Upper lobe of right lung (tissue), 1 donor: ENCODE measurements around the gene LCN1. TPM values are rescaled to one million over a fixed set of nuclear protein-coding genes. Genes with fewer than 3 reads are reported as not detected.

ENCODE experiments used
- ATAC-seq: fragments of 200-7000 bp; cut with Tn5 transposase; one replicate; pipeline ENCODE4 v1.9.1; 2020; ENCODE audit warnings: mild to moderate bottlenecking, moderate library complexity
- DNase-seq: peaks from one replicate; pipeline ENCODE4 v3.0.0-alpha.2; 2020
- H3K27ac ChIP-seq: fragments of 200-600 bp; one replicate; pipeline ENCODE4 v1.8.0; 2022
- H3K27me3 ChIP-seq: fragments of 200-600 bp; one replicate; pipeline ENCODE4 v1.8.0; 2022; ENCODE audit warnings: mild to moderate bottlenecking
- H3K36me3 ChIP-seq: fragments of 200-600 bp; one replicate; pipeline ENCODE4 v1.8.0; 2022
- H3K4me1 ChIP-seq: fragments of 200-600 bp; one replicate; pipeline ENCODE4 v1.8.0; 2022
- H3K4me3 ChIP-seq: fragments of 200-600 bp; one replicate; pipeline ENCODE4 v1.8.0; 2022; ENCODE audit warnings: mild to moderate bottlenecking
- H3K9me3 ChIP-seq: fragments of 200-600 bp; one replicate; pipeline ENCODE4 v1.8.0; 2022
- CTCF ChIP-seq: fragments of 200-600 bp; IDR thresholded peaks from one replicate; pipeline ENCODE4 v1.8.0; 2022; ENCODE audit warnings: antibody characterized with exemption
- intact Hi-C: fragments of 100-400 bp; cut with DNase I; formaldehyde crosslinking; loops from one replicate; pipeline ENCODE4 v1.11.0; 2022
- long read RNA-seq: library from polyadenylated mRNA; unstranded; transcript quantifications from one replicate; pipeline ENCODE4 v2.0.0, GENCODE V29; 2021
- total RNA-seq: library from RNA; stranded (reverse); fragmentation: NEBNext Ultra II Directional; extraction: Animal tissue kit (Norgen Biotek cat#: 25700); gene quantifications from one replicate; pipeline ENCODE4 v1.2.1, GENCODE V29; 2021
- donor health status: DM: no; HTN: yes; CAD: no; lungs with severe emphysema.

The LCN1 gene
- not detected for total RNA-seq
- long read RNA-seq = 0 reads

- intact Hi-C loops = no loop called here
- no peak for TF ChIP-seq CTCF
- Histone ChIP-seq H3K36me3 (no peaks in the 10 kb centered on the region), H3K4me3 (no peak within 1 kb of the TSS), H3K4me1 (no peaks in the 10 kb centered on the region), H3K9me3 (no peaks in the 10 kb centered on the region), H3K27ac (no peak within 1 kb of the TSS), H3K27me3 (peaks cover 8% of the 10 kb centered on the region)
- no peak for ATAC-seq
- peak; percentile 47 for DNase-seq
Observed at GRCh38 chr9:135520916-135521607, at the start of gene LCN1. TSS of gene LCN1 (plus strand) at chr9:135521440. CDS start at chr9:135521498, 58 bp downstream.

DNA sequence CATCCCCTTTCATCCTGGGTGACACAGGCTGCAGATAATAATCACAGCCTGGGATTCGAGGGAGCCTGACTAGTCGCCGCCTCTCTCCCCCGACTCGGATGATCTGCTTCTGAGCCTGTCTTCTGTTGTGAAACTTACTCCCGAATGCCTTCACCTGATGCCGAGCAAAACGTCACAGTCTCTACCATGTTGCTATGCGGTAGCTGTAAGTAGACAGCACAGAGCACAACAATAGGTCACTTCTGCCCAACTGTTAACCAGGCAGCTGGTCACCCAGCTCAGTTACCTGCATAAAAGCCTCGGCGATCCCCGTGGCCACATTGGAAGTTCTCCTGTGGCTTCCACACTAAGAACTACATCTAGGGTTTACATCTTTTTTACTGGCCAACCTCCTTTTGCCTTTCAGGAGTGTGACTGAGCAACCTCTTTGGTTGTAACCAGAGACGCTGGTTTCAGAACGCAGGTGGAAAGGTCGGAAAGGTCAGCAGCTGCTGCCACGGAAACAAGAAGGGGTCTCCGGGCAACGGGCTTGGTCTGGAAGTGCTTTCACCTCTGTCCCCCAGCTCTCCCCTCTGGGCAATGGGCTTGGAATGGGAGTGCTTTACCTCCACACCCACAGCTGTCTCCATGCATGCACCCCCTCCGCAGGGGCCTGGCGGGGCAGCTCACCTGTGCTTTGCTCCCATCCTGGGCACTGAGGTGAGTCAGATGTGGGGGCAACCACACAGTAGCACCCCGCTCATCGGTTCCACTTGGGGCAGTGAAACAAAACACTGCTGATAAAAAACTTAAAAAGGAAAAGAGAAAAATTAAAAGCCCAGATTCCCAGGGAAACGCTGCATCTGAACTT is 49.2 kb upstream of the LCN1 start:
- no peaks in the 10 kb centered on the region for H3K27me3 ChIP-seq
- intact Hi-C loops = no loop called here
- H3K9me3 ChIP-seq = no peaks in the 10 kb centered on the region
- TF ChIP-seq CTCF = no peak
- ATAC-seq (no peak), DNase-seq (no peak)
- no peak overlapping the region for H3K4me3 ChIP-seq
- peaks cover 4% of the 10 kb centered on the region for H3K4me1 ChIP-seq
- H3K36me3 ChIP-seq = no peaks in the 10 kb centered on the region
- no peak overlapping the region for H3K27ac ChIP-seq

DNA sequence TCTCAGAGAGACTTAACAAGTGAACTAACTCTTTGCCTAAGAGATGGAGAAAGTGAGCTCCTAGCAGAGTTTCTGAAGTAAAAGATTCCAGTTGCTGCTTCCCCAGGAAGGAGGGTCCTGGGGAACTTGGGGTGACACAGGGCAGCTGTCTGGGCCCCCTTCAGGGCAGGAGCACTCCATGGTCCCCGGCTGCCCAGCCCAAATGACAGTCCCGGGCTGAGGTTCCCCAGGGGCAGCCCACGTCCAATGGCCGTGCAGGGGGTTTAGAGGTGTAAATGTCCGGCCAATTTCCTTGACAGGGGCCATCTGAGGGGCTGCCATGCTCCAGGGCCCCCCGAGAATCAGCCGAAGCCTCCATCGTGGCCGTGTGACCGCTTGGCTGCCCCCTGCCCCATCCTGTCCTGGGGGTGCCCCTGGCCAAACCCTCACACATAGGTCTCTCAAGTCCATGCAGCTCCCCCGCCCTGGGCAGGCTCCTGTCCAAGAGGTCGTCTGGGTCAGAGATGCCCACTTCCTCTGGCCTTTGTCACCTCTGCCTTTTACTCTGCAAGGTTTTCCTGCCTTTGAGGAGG is 47.2 kb upstream of the LCN1 start:
- H3K4me3 ChIP-seq = no peak overlapping the region
- H3K36me3 ChIP-seq = no peaks in the 10 kb centered on the region
- ATAC-seq (no peak), DNase-seq (no peak)
- H3K27ac ChIP-seq = no peak overlapping the region
- H3K27me3 ChIP-seq = no peaks in the 10 kb centered on the region
- TF ChIP-seq CTCF = no peak
- H3K4me1 ChIP-seq = peaks cover 9% of the 10 kb centered on the region
- intact Hi-C loops = no loop called here
- H3K9me3 ChIP-seq = no peaks in the 10 kb centered on the region

DNA sequence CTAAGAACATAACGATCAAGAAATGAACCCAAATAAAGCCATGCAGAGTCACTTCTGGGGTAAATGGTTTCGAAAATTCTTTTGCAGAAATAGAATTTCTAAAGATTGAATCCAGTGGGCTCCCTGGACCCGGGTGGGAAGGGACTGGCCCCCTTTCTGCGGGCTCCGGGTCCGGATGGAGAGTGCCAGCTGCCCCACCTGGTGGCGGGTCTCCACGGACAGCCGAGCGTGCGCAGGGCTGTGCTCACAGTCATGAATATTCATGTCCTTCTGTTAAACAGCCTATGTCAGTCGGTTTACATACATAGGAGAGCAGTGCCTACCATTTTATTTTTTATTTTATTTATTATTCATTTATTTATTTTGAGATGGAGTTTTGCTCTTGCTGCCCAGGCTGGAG is 46.3 kb upstream of the LCN1 start:
- peak; percentile 52 for TF ChIP-seq CTCF
- no peaks in the 10 kb centered on the region for H3K36me3 ChIP-seq
- H3K9me3 ChIP-seq = no peaks in the 10 kb centered on the region
- H3K27ac ChIP-seq = no peak overlapping the region
- H3K4me1 ChIP-seq = peaks cover 9% of the 10 kb centered on the region
- intact Hi-C loops = no loop called here
- ATAC-seq (peak; percentile 21), DNase-seq (peak; percentile 80)
- H3K4me3 ChIP-seq = no peak overlapping the region
- H3K27me3 ChIP-seq = no peaks in the 10 kb centered on the region

GRCh38 chr9:135476561-135477355 is 44.5 kb upstream of the LCN1 start:
- TF ChIP-seq CTCF = no peak
- no peaks in the 10 kb centered on the region for H3K36me3 ChIP-seq
- no peak for DNase-seq
- no peaks in the 10 kb centered on the region for H3K9me3 ChIP-seq
- H3K27ac ChIP-seq = peak overlapping the region; percentile 58
- H3K4me1 ChIP-seq = peaks cover 19% of the 10 kb centered on the region
- peak; percentile 56 for ATAC-seq
- intact Hi-C loops = no loop called here
- no peaks in the 10 kb centered on the region for H3K27me3 ChIP-seq
- no peak overlapping the region for H3K4me3 ChIP-seq
